DND-41 (cell line): Measurements from ENCODE around the gene LCE2C.

Experiments
- ATAC-seq: fragments of 200-7000 bp; cut with Tn5 transposase; 3 replicates; pipeline ENCODE4 v1.9.1; 2021; ENCODE audit warnings: low read depth; ENCODE audit not compliant: insufficient read depth
- DNase-seq: peaks from one replicate; pipeline ENCODE4 v3.0.0-alpha.2; 2020
- H2AFZ ChIP-seq: 2 replicates; pipeline ENCODE4 v1.6.0; 2012; ENCODE audit warnings: low read depth, low read length
- H3K27ac ChIP-seq: 2 replicates; pipeline ENCODE4 v1.5.1; 2012; ENCODE audit warnings: low read length, inconsistent platforms
- H3K27me3 ChIP-seq: fragments of 200-600 bp; sonication (generic); 2 replicates; pipeline ENCODE4 v1.6.0; 2012; ENCODE audit warnings: low read length, mild to moderate bottlenecking, inconsistent platforms; ENCODE audit not compliant: insufficient read depth, poor library complexity
- H3K36me3 ChIP-seq: 2 replicates; pipeline ENCODE4 v1.5.1; 2012; ENCODE audit warnings: low read length, inconsistent platforms; ENCODE audit not compliant: insufficient read depth
- H3K4me1 ChIP-seq: 2 replicates; pipeline ENCODE4 v1.5.1; 2012; ENCODE audit warnings: mild to moderate bottlenecking, low read length; ENCODE audit not compliant: insufficient read depth
- H3K4me2 ChIP-seq: 2 replicates; pipeline ENCODE4 v1.6.0; 2012; ENCODE audit warnings: mild to moderate bottlenecking, moderate library complexity, low read length, inconsistent platforms; ENCODE audit not compliant: insufficient read depth
- H3K4me3 ChIP-seq, 2 experiments: fragments of 200-600 bp in 1 of 2; shearing (Covaris generic) in 1 of 2; 2 replicates each; pipeline ENCODE4 v1.5.1; 2012 to 2016; ENCODE audit warnings: inconsistent platforms in 2 of 2, low read length in 2 of 2, mild to moderate bottlenecking in 2 of 2, low read depth in 1 of 2, moderate library complexity in 1 of 2
- H3K79me2 ChIP-seq: 2 replicates; pipeline ENCODE4 v1.6.0; 2012; ENCODE audit warnings: low read length, inconsistent platforms; ENCODE audit not compliant: insufficient read depth
- H3K9ac ChIP-seq: 2 replicates; pipeline ENCODE4 v1.6.0; 2012; ENCODE audit warnings: low read depth, mild to moderate bottlenecking, inconsistent platforms, low read length, moderate library complexity
- H3K9me3 ChIP-seq: 2 replicates; pipeline ENCODE4 v1.5.1; 2012; ENCODE audit warnings: low read length, moderate library complexity, mild to moderate bottlenecking, inconsistent platforms; ENCODE audit not compliant: insufficient read depth, severe bottlenecking
- H4K20me1 ChIP-seq: 2 replicates; pipeline ENCODE4 v1.6.0; 2012; ENCODE audit warnings: low read length; ENCODE audit not compliant: insufficient read depth
- CTCF ChIP-seq: IDR thresholded peaks from 2 replicates; pipeline ENCODE4 v1.5.1; 2012; ENCODE audit warnings: borderline replicate concordance, low read length, moderate library complexity, mild to moderate bottlenecking; ENCODE audit not compliant: poor library complexity, severe bottlenecking; ENCODE audit errors: extremely low read depth
- EZH2 ChIP-seq: IDR thresholded peaks from 3 replicates; pipeline ENCODE4 v1.6.1; 2012; ENCODE audit warnings: borderline replicate concordance, low read depth, mild to moderate bottlenecking, moderate library complexity, low read length, inconsistent platforms; ENCODE audit not compliant: severe bottlenecking

The LCE2C gene

GRCh38 chr1:152643945-152644344 is 31.1 kb upstream of the LCE2C start:
- H3K36me3 ChIP-seq: no peaks in the 10 kb centered on the region
- H3K27me3 ChIP-seq: peaks cover 12% of the 10 kb centered on the region
- DNase-seq: no peak
- no peaks in the 10 kb centered on the region for H4K20me1 ChIP-seq
- TF ChIP-seq CTCF: no peak
- no peak for TF ChIP-seq EZH2
- H2AFZ ChIP-seq: no peak overlapping the region
- no peaks in the 10 kb centered on the region for H3K9me3 ChIP-seq
- no peak overlapping the region for H3K27ac ChIP-seq
- ATAC-seq: no peak
- no peaks in the 10 kb centered on the region for H3K4me1 ChIP-seq
- H3K4me3 ChIP-seq: no peak overlapping the region
- no peak overlapping the region for H3K9ac ChIP-seq
- no peaks in the 10 kb centered on the region for H3K79me2 ChIP-seq
- no peak overlapping the region for H3K4me2 ChIP-seq

- Histone ChIP-seq H3K79me2 (no peaks in the 10 kb centered on the region), H2AFZ (no peak overlapping the region), H3K27me3 (peaks cover 16% of the 10 kb centered on the region), H3K36me3 (no peaks in the 10 kb centered on the region), H3K4me3 (no peak overlapping the region), H4K20me1 (no peaks in the 10 kb centered on the region), H3K4me1 (no peaks in the 10 kb centered on the region), H3K4me2 (no peak overlapping the region), H3K9ac (no peak overlapping the region), H3K9me3 (no peaks in the 10 kb centered on the region), H3K27ac (no peak overlapping the region)
- ATAC-seq: no peak
- no peak for DNase-seq
- TF ChIP-seq CTCF: no peak
- no peak for TF ChIP-seq EZH2
Observed at GRCh38 chr1:152645146-152645545, 29.9 kb upstream of the LCE2C start.

- Histone ChIP-seq H4K20me1 (no peaks in the 10 kb centered on the region), H3K36me3 (no peaks in the 10 kb centered on the region), H3K4me2 (no peak overlapping the region), H3K27me3 (peaks cover 16% of the 10 kb centered on the region), H2AFZ (no peak overlapping the region), H3K27ac (no peak overlapping the region), H3K4me1 (no peaks in the 10 kb centered on the region), H3K4me3 (no peak overlapping the region), H3K9me3 (no peaks in the 10 kb centered on the region), H3K9ac (no peak overlapping the region), H3K79me2 (no peaks in the 10 kb centered on the region)
- ATAC-seq (no peak), DNase-seq (no peak)
- TF ChIP-seq CTCF: no peak
- TF ChIP-seq EZH2: no peak
Observed at GRCh38 chr1:152646656-152647055, 28.4 kb upstream of the LCE2C start.

GRCh38 chr1:152654110-152654509 is 21.0 kb upstream of the LCE2C start:
- Histone ChIP-seq H3K9me3 (no peaks in the 10 kb centered on the region), H2AFZ (no peak overlapping the region), H3K27me3 (peaks cover 11% of the 10 kb centered on the region), H3K9ac (no peak overlapping the region), H3K27ac (no peak overlapping the region), H3K4me2 (no peak overlapping the region), H3K4me3 (no peak overlapping the region), H4K20me1 (no peaks in the 10 kb centered on the region), H3K4me1 (no peaks in the 10 kb centered on the region), H3K36me3 (no peaks in the 10 kb centered on the region), H3K79me2 (no peaks in the 10 kb centered on the region)
- peak; percentile 66 for DNase-seq
- TF ChIP-seq EZH2 (no peak), CTCF (peak; percentile 86)
- ATAC-seq: peak; percentile 76
